Stimulated activated CD4-positive, alpha-beta T cell treated with anti-CD3 and anti-CD28 coated beads, Interleukin-1b, Interleukin-23, amount 100 ng/mL, for 1 hour (primary cell): ENCODE data around the gene ARL6IP4.

Experiments
- DNase-seq, 2 donors: peaks; one replicate each; pipeline ENCODE4 v3.0.0-alpha.2; 2020; ENCODE audit warnings: low read depth in 2 of 2

Gene ARL6IP4

GRCh38 chr12:122978507-122978955, 1.9 kb upstream of the ARL6IP4 start:
- DNase-seq, result no peak

- DNase-seq, result no peak
Measured at GRCh38 chr12:122979001-122979907, 1.2 kb upstream of the ARL6IP4 start.

- DNase-seq, result no peak
Measured at GRCh38 chr12:122979908-122980182, 636 bp upstream of the ARL6IP4 start.

- no peak for DNase-seq
Measured at GRCh38 chr12:122981036-122981471, 573 bp downstream of the ARL6IP4 start.

GRCh38 chr12:122981587-122982476, 1.4 kb downstream of the ARL6IP4 start:
- DNase-seq, result no peak

- no peak for DNase-seq
Measured at GRCh38 chr12:122982477-122982815, 2.0 kb downstream of the ARL6IP4 start.

GRCh38 chr12:122982963-122983788, 2.7 kb downstream of the ARL6IP4 start:
- DNase-seq, result no peak

- DNase-seq, result no peak
Measured at GRCh38 chr12:122983789-122984515, 3.5 kb downstream of the ARL6IP4 start.

GRCh38 chr12:122984612-122985337, 4.3 kb downstream of the ARL6IP4 start:
- no peak for DNase-seq

- DNase-seq, result no peak
Measured at GRCh38 chr12:122985338-122986257, 5.1 kb downstream of the ARL6IP4 start.

GRCh38 chr12:122986258-122986871, 5.9 kb downstream of the ARL6IP4 start:
- no peak for DNase-seq

GRCh38 chr12:122987086-122987951, 6.8 kb downstream of the ARL6IP4 start:
- DNase-seq, result no peak

- no peak for DNase-seq
Measured at GRCh38 chr12:122988036-122988435, 7.6 kb downstream of the ARL6IP4 start.

- DNase-seq, result no peak
Measured at GRCh38 chr12:122988612-122989212, 8.2 kb downstream of the ARL6IP4 start.

GRCh38 chr12:122989225-122989839, 8.9 kb downstream of the ARL6IP4 start:
- no peak for DNase-seq

- no peak for DNase-seq
Measured at GRCh38 chr12:122989874-122990419, 9.5 kb downstream of the ARL6IP4 start.

- no peak for DNase-seq
Measured at GRCh38 chr12:122990561-122990960, 10.1 kb downstream of the ARL6IP4 start.
